IMR-90 (cell line): ENCODE data around the gene MRTFA. TPM values are rescaled to one million over a fixed set of nuclear protein-coding genes. Genes with fewer than 3 reads are reported as not detected.

Experiments used
- ATAC-seq: fragments of 200-7000 bp; cut with Tn5 transposase; 2 replicates; pipeline ENCODE4 v1.9.1; 2020; ENCODE audit warnings: low read depth, mild to moderate bottlenecking, moderate library complexity
- BruUV-seq: library from RNA; stranded (reverse); fragments of 400-500 nt; replicated peaks from 2 replicates; lab custom pipeline; 2021; lab: Mats Ljungman, UMichigan
- CTCF ChIA-PET: fragments of 300-600 bp; formaldehyde crosslinking; extraction: SDS; loops from one replicate; lab custom pipeline; 2021; ENCODE audit warnings: antibody characterized with exemption; lab: Yijun Ruan, JAX
- POLR2A ChIA-PET: fragments of 300-600 bp; sonication (Branson Sonifier 250); formaldehyde crosslinking; loops from one replicate; lab custom pipeline; 2022; ENCODE audit warnings: antibody characterized with exemption; ENCODE audit not compliant: unreplicated experiment; lab: Charles Lee
- DNase-seq: peaks from one replicate; pipeline ENCODE4 v3.0.0; 2013
- H2AFZ ChIP-seq: replicated peaks from 2 replicates; pipeline ENCODE3; 2013; ENCODE audit warnings: low read length, mild to moderate bottlenecking; ENCODE audit not compliant: poor library complexity
- H2AK5ac ChIP-seq: 2 replicates; pipeline ENCODE4 v1.6.1; 2013; ENCODE audit warnings: low read depth, low read length, inconsistent platforms
- H2AK9ac ChIP-seq: replicated peaks from 2 replicates; pipeline ENCODE3; 2013; ENCODE audit warnings: mild to moderate bottlenecking, low read depth, low read length, moderate library complexity; ENCODE audit not compliant: poor library complexity
- H2BK120ac ChIP-seq: 2 replicates; pipeline ENCODE4 v1.6.1; 2013; ENCODE audit warnings: low read depth, low read length, inconsistent platforms
- H2BK15ac ChIP-seq: 3 replicates; pipeline ENCODE4 v1.6.1; 2013; ENCODE audit warnings: low read depth, low read length, inconsistent platforms
- H2BK20ac ChIP-seq: 2 replicates; pipeline ENCODE4 v1.6.1; 2013; ENCODE audit warnings: low read depth, mild to moderate bottlenecking, inconsistent platforms, low read length, moderate library complexity
- H2BK5ac ChIP-seq: 2 replicates; pipeline ENCODE4 v1.6.1; 2013; ENCODE audit warnings: mild to moderate bottlenecking, low read depth, low read length, inconsistent platforms; ENCODE audit not compliant: poor library complexity, severe bottlenecking
- H3K14ac ChIP-seq: replicated peaks from 2 replicates; pipeline ENCODE4 v1.6.1; 2013; ENCODE audit warnings: low read depth, low read length, inconsistent platforms
- H3K18ac ChIP-seq: 2 replicates; pipeline ENCODE4 v1.6.1; 2013; ENCODE audit warnings: low read depth, low read length, control low read depth
- H3K23ac ChIP-seq: 2 replicates; pipeline ENCODE4 v1.6.1; 2013; ENCODE audit warnings: low read depth, low read length, inconsistent platforms
- H3K27ac ChIP-seq: 2 replicates; pipeline ENCODE4 v1.5.1; 2013; ENCODE audit warnings: mild to moderate bottlenecking, control low read depth, low read length; ENCODE audit not compliant: insufficient read depth
- H3K27me3 ChIP-seq: 2 replicates; pipeline ENCODE4 v1.6.1; 2013; ENCODE audit warnings: low read length; ENCODE audit not compliant: control insufficient read depth, insufficient read depth
- H3K36me3 ChIP-seq: 2 replicates; pipeline ENCODE4 v1.6.1; 2013; ENCODE audit warnings: low read length, mixed read lengths; ENCODE audit not compliant: control insufficient read depth, insufficient read depth
- H3K4ac ChIP-seq: 2 replicates; pipeline ENCODE4 v1.6.1; 2013; ENCODE audit warnings: low read depth, low read length, inconsistent platforms
- H3K4me1 ChIP-seq: 2 replicates; pipeline ENCODE4 v1.6.1; 2013; ENCODE audit warnings: low read length, mixed read lengths; ENCODE audit not compliant: control insufficient read depth, insufficient read depth
- H3K4me2 ChIP-seq: 2 replicates; pipeline ENCODE4 v1.6.1; 2013; ENCODE audit warnings: low read depth, mild to moderate bottlenecking, control low read depth, low read length, moderate library complexity
- H3K4me3 ChIP-seq: 2 replicates; pipeline ENCODE4 v1.5.1; 2013; ENCODE audit warnings: low read depth, mild to moderate bottlenecking, control low read depth, low read length, moderate library complexity; ENCODE audit not compliant: insufficient read depth
- H3K56ac ChIP-seq: 2 replicates; pipeline ENCODE4 v1.6.1; 2013; ENCODE audit warnings: low read length, inconsistent platforms; ENCODE audit not compliant: insufficient read depth; ENCODE audit errors: extremely low read depth
- H3K79me1 ChIP-seq, 2 experiments: 2 replicates each; pipeline ENCODE4 v1.6.1; 2013; ENCODE audit warnings: low read length in 2 of 2, inconsistent platforms in 1 of 2, low read depth in 1 of 2
- H3K9ac ChIP-seq: 2 replicates; pipeline ENCODE4 v1.6.1; 2013; ENCODE audit warnings: low read depth, low read length, control low read depth
- H3K9me1 ChIP-seq: 2 replicates; pipeline ENCODE4 v1.6.1; 2013; ENCODE audit warnings: low read length, inconsistent platforms; ENCODE audit not compliant: insufficient read depth
- H3K9me3 ChIP-seq: 2 replicates; pipeline ENCODE4 v1.6.1; 2013; ENCODE audit warnings: low read length; ENCODE audit not compliant: control insufficient read depth, insufficient read depth
- H4K20me1 ChIP-seq: 2 replicates; pipeline ENCODE4 v1.6.1; 2013; ENCODE audit warnings: low read length, inconsistent platforms; ENCODE audit not compliant: insufficient read depth
- H4K5ac ChIP-seq: 2 replicates; pipeline ENCODE4 v1.6.1; 2013; ENCODE audit warnings: mild to moderate bottlenecking, low read depth, low read length, control low read depth
- H4K8ac ChIP-seq, 2 experiments: 2 replicates each; pipeline ENCODE4 v1.6.1; 2013; ENCODE audit warnings: low read depth in 2 of 2, low read length in 2 of 2, control low read depth in 1 of 2, inconsistent platforms in 1 of 2
- H4K91ac ChIP-seq: 2 replicates; pipeline ENCODE4 v1.6.1; 2013; ENCODE audit warnings: low read depth, low read length, inconsistent platforms; ENCODE audit not compliant: insufficient read depth
- CHD1 ChIP-seq: IDR thresholded peaks from 2 replicates; pipeline ENCODE4 v1.6.1; 2012; ENCODE audit warnings: low read depth, low read length, improper control_type of control experiment
- CTCF ChIP-seq: conservative IDR thresholded peaks from 2 replicates; pipeline ENCODE4 v1.5.1; 2012; ENCODE audit warnings: mild to moderate bottlenecking, low read depth, low read length, improper control_type of control experiment
- ELK1 ChIP-seq: fragments of 150-350 bp; IDR thresholded peaks from 2 replicates; pipeline ENCODE4 v1.6.1; 2016; ENCODE audit warnings: low read depth, mild to moderate bottlenecking, low read length, moderate library complexity, borderline replicate concordance
- FOS ChIP-seq: fragments of 150-350 bp; IDR thresholded peaks from 2 replicates; pipeline ENCODE4 v1.6.1; 2016; ENCODE audit warnings: low read depth, low read length
- MAFK ChIP-seq: IDR thresholded peaks from 2 replicates; pipeline ENCODE4 v1.6.1; 2012; ENCODE audit warnings: low read depth, low read length, improper control_type of control experiment
- MAZ ChIP-seq: IDR thresholded peaks from 2 replicates; pipeline ENCODE4 v1.6.1; 2012; ENCODE audit warnings: low read depth, mild to moderate bottlenecking, low read length, improper control_type of control experiment, moderate library complexity, borderline replicate concordance
- MXI1 ChIP-seq: IDR thresholded peaks from 2 replicates; pipeline ENCODE4 v1.6.1; 2012; ENCODE audit warnings: low read depth, mild to moderate bottlenecking, low read length, moderate library complexity, borderline replicate concordance
- NFE2L2 ChIP-seq: fragments of 150-350 bp; IDR thresholded peaks from 2 replicates; pipeline ENCODE4 v1.6.1; 2016; ENCODE audit warnings: low read depth, mild to moderate bottlenecking, low read length
- POLR2A ChIP-seq: IDR thresholded peaks from 2 replicates; pipeline ENCODE4 v1.6.1; 2012; ENCODE audit warnings: mild to moderate bottlenecking, low read depth, low read length
- RFX5 ChIP-seq: IDR thresholded peaks from 2 replicates; pipeline ENCODE4 v1.8.0; 2012; ENCODE audit warnings: low read depth, mild to moderate bottlenecking, low read length, moderate library complexity
- USF2 ChIP-seq: fragments of 150-350 bp; IDR thresholded peaks from 2 replicates; pipeline ENCODE4 v1.6.1; 2017; ENCODE audit warnings: mild to moderate bottlenecking, antibody characterized with exemption, low read length, low read depth
- WGBS, 2 experiments: methylation state at CpG; one replicate each; pipeline versions ENCODE4 v1.1.5 to v1.1.7; 2013; ENCODE audit warnings: missing lambda C conversion rate in 2 of 2; ENCODE audit not compliant: insufficient read length in 1 of 2; ENCODE audit errors: extremely low coverage in 2 of 2; 5-methylcytosine and 5-hydroxymethylcytosine counted together
- dilution Hi-C: fragments of 300-500 bp; cut with HindIII; formaldehyde crosslinking; loops from one replicate; pipeline ENCODE4 v1.14.3; 2018; ENCODE audit warnings: low sequenced_read_pairs; ENCODE audit not compliant: unreplicated experiment
- in situ Hi-C: fragments of 300-500 bp; cut with MboI; formaldehyde crosslinking; loops from 3 replicates; pipeline ENCODE4 v1.14.3; 2019; ENCODE audit warnings: low sequenced_read_pairs, inconsistent platforms, mixed read lengths
- intact Hi-C: fragments of 100-400 bp; cut with micrococcal nuclease; formaldehyde crosslinking; loops from 2 replicates; pipeline ENCODE4 v1.10.0; 2022
- polyA plus RNA-seq, 3 experiments: library from polyadenylated mRNA; depleted of rRNA; stranded (reverse); fragments of >200 nt; gene quantifications; 2 replicates each; pipeline ENCODE4 v1.2.3, GENCODE V29; 2012; ENCODE audit warnings: low replicate concordance in 1 of 3
- total RNA-seq: library from RNA; depleted of rRNA; stranded (reverse); fragments of >200 nt; gene quantifications from 2 replicates; pipeline ENCODE4 v1.2.3, GENCODE V29; 2012

The MRTFA gene
- total and polyA plus RNA-seq, 2 of the 4 experiments (the other 2 are of a cell fraction), result 12.5 to 17.2 TPM

DNA sequence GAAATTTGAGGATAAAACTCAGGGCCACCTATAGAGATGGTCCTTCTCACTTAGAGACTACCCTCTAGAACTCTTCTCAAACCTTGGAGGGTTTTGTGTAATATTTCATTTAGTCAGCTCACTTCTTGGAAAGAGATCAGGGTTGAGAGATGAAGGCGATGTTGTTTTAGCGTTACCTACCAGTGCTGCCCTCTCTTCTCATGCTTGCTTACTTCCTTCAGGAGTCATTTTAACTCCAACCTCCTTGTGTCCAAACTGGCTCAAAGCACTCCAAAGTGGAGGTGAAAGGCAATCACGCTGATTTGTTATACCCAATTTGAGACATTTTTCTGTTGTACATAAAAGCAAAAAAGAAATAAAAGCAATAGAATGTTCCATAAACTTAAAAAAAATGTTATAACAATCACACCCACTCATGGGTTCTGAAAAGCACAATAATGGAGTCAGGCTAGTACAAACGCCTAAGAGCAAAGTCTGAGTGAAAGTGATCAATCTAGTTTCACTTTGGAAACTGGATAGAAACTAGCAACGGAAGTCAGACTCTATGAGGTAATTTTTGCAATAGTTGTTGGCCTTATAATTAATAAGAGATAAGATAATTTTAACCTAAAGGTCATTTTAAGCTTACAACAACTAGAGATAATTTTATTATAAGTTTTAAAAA is 117.1 kb downstream of the MRTFA start:
- no peak overlapping the region for H3K4me2 ChIP-seq
- TF ChIP-seq FOS, result no peak
- no peak for TF ChIP-seq CTCF
- no peak for TF ChIP-seq NFE2L2
- TF ChIP-seq CHD1, result no peak
- TF ChIP-seq ELK1, result no peak
- TF ChIP-seq USF2, result no peak
- TF ChIP-seq MAZ, result no peak
- no peak for TF ChIP-seq MAFK
- TF ChIP-seq POLR2A, result no peak
- no peak for TF ChIP-seq MXI1
- TF ChIP-seq RFX5, result no peak
- ChIA-PET POLR2A (no interaction called here), CTCF (interaction anchor here (0.9 kb wide), 1 partner anchor 120 kb away, joined by 3 read pairs; no protein-coding TSS in a partner anchor)
- H3K56ac ChIP-seq, result no peak overlapping the region
- no peak overlapping the region for H4K8ac ChIP-seq
- WGBS, 2 experiments, result no CpG with 5 or more reads among the region's 5 CpGs
- peaks cover 5% of the 10 kb centered on the region; the same call in 1 of the 2 replicates for H3K4me1 ChIP-seq
- H4K91ac ChIP-seq, result peak overlapping the region; percentile 58; the same call in 1 of the 2 replicates
- H3K23ac ChIP-seq, result no peak overlapping the region
- no peak overlapping the region; the same call in 1 of the 2 replicates for H3K14ac ChIP-seq
- H3K79me1 ChIP-seq, result peaks cover 41 to 84% of the 10 kb centered on the region in 2 experiments
- H3K36me3 ChIP-seq, result peaks cover 2% of the 10 kb centered on the region; the same call in 1 of the 2 replicates
- in situ Hi-C loops (no loop called here), dilution Hi-C loops (no loop called here), intact Hi-C loops (no loop called here)
- H3K4ac ChIP-seq, result peak overlapping the region; percentile 19; the same call in 1 of the 2 replicates
- H4K20me1 ChIP-seq, result no peaks in the 10 kb centered on the region
- no peaks in the 10 kb centered on the region for H3K27me3 ChIP-seq
- H2AFZ ChIP-seq, result no peak overlapping the region
- no peak overlapping the region; the same call in 1 of the 2 replicates for H4K5ac ChIP-seq
- H3K27ac ChIP-seq, result no peak overlapping the region
- H3K4me3 ChIP-seq, result no peak overlapping the region
- H2AK5ac ChIP-seq, result peak overlapping the region; percentile 78; the same call in 1 of the 2 replicates
- no peak overlapping the region for H3K18ac ChIP-seq
- peak overlapping the region; percentile 19; the same call in 1 of the 3 replicates for H2BK15ac ChIP-seq
- peak overlapping the region; percentile 40 for H2BK5ac ChIP-seq
- no peak for DNase-seq
- H2BK120ac ChIP-seq, result no peak overlapping the region
- no peak overlapping the region for H2AK9ac ChIP-seq
- no peak for ATAC-seq
- peaks cover 3% of the 10 kb centered on the region; the same call in 1 of the 2 replicates for H3K9me3 ChIP-seq
- no peak overlapping the region for H3K9ac ChIP-seq
- H3K9me1 ChIP-seq, result peaks cover 7% of the 10 kb centered on the region; the same call in 1 of the 2 replicates
- BruUV-seq, result no TSS peak
- no peak overlapping the region for H2BK20ac ChIP-seq
